K562 (cell line): Measurements from ENCODE around the gene CHD1L. TPM values are rescaled to one million over a fixed set of nuclear protein-coding genes. Genes with fewer than 3 reads are reported as not detected.

Experiments
- ATAC-seq: fragments of 200-7000 bp; cut with Tn5 transposase; 3 replicates; pipeline ENCODE4 v1.9.1; 2020; ENCODE audit warnings: moderate library complexity
- BruUV-seq: library from RNA; stranded (reverse); fragments of 400-500 nt; replicated peaks from 2 replicates; lab custom pipeline; 2021; lab: Mats Ljungman, UMichigan
- CTCF ChIA-PET: fragments of 300-600 bp; formaldehyde crosslinking; extraction: SDS; loops from one replicate; lab custom pipeline; 2021; ENCODE audit warnings: low intra/inter-chr PET ratio; lab: Yijun Ruan, JAX
- POLR2A ChIA-PET: fragments of 300-600, 350-650 bp; sonication (Branson Sonifier 250); formaldehyde crosslinking; extraction: SDS; loops from one replicate; lab custom pipeline; 2021; ENCODE audit warnings: antibody characterized with exemption, inconsistent platforms; lab: Yijun Ruan, JAX
- DNase-seq, 4 experiments: peaks; one replicate each; pipeline versions ENCODE4 v3.0.0 to v3.0.0-alpha.2; 2011 to 2018; ENCODE audit warnings: low spot score in 3 of 4, mixed read lengths in 3 of 4; ENCODE audit errors: extremely low read depth in 1 of 4
- FAIRE-seq: peaks from 2 replicates; lab custom pipeline; 2011; peaks lifted over from hg19 to GRCh38; lab: Jason Lieb, UNC
- H2AFZ ChIP-seq: 2 replicates; pipeline ENCODE4 v1.6.0; 2011; ENCODE audit warnings: low read depth, low read length, control low read depth, inconsistent platforms
- H3K27ac ChIP-seq: fragments of 200-600 bp; 3 replicates; pipeline ENCODE4 v1.8.0; 2011; ENCODE audit warnings: low read depth, mild to moderate bottlenecking, control low read depth, inconsistent platforms, low read length, moderate library complexity, mixed read lengths; ENCODE audit errors: extremely low read depth
- H3K27me3 ChIP-seq, 2 experiments: fragments of 300-600 bp in 1 of 2; 2 replicates in 1 of 2; 3 replicates in 1 of 2; pipeline versions ENCODE4 v1.6.0 to v1.8.0; 2011; ENCODE audit warnings: inconsistent platforms in 2 of 2, low read length in 2 of 2, mild to moderate bottlenecking in 1 of 2, mixed read lengths in 1 of 2, moderate library complexity in 1 of 2; ENCODE audit not compliant: control insufficient read depth in 2 of 2, insufficient read depth in 2 of 2
- H3K36me3 ChIP-seq: fragments of 300-600 bp; 3 replicates; pipeline ENCODE4 v1.8.0; 2011; ENCODE audit warnings: mild to moderate bottlenecking, low read length, inconsistent platforms; ENCODE audit not compliant: control insufficient read depth, insufficient read depth
- H3K4me1 ChIP-seq, 2 experiments: fragments of 200-600 bp in 1 of 2; replicated peaks in 1 of 2; 2 replicates in 1 of 2; 3 replicates in 1 of 2; pipeline versions ENCODE4 v1.5.1 to v1.8.0; 2011; ENCODE audit warnings: inconsistent platforms in 2 of 2, low read length in 2 of 2, mild to moderate bottlenecking in 1 of 2, mixed read lengths in 1 of 2, moderate library complexity in 1 of 2; ENCODE audit not compliant: control insufficient read depth in 2 of 2, insufficient read depth in 2 of 2
- H3K4me2 ChIP-seq: 2 replicates; pipeline ENCODE4 v1.6.1; 2011; ENCODE audit warnings: low read length, control low read depth, inconsistent platforms, mixed read lengths; ENCODE audit not compliant: insufficient read depth
- H3K4me3 ChIP-seq: fragments of 200-600 bp; sonication (generic), shearing (Covaris generic); 2 replicates; pipeline ENCODE4 v1.5.1; 2016; ENCODE audit warnings: control low read depth, inconsistent platforms
- H3K79me2 ChIP-seq: fragments of 200-600 bp; 3 replicates; pipeline ENCODE4 v1.8.0; 2011; ENCODE audit warnings: low read length, inconsistent platforms; ENCODE audit not compliant: control insufficient read depth, insufficient read depth
- H3K9ac ChIP-seq, 2 experiments: 2 replicates each; pipeline versions ENCODE4 v1.6.0 to v1.6.1; 2011; ENCODE audit warnings: low read depth in 2 of 2, low read length in 2 of 2, control low read depth in 1 of 2, inconsistent platforms in 1 of 2, mild to moderate bottlenecking in 1 of 2, mixed read lengths in 1 of 2; ENCODE audit not compliant: insufficient read depth in 1 of 2
- H3K9me1 ChIP-seq: one replicate; pipeline ENCODE4 v1.6.0; 2011; ENCODE audit warnings: inconsistent platforms, mild to moderate bottlenecking, low read length, moderate library complexity; ENCODE audit not compliant: control insufficient read depth, insufficient read depth
- H3K9me3 ChIP-seq: replicated peaks from 2 replicates; pipeline ENCODE4 v1.5.1; 2011; ENCODE audit warnings: low read depth, low read length, inconsistent platforms; ENCODE audit not compliant: control insufficient read depth, insufficient read depth
- H4K20me1 ChIP-seq: replicated peaks from 2 replicates; pipeline ENCODE4 v1.6.1; 2011; ENCODE audit warnings: low read length, inconsistent platforms, mixed read lengths; ENCODE audit not compliant: control insufficient read depth, insufficient read depth
- ATF3 ChIP-seq, 2 experiments: fragments of 450-650 bp in 1 of 2; sonication (generic) in 1 of 2; formaldehyde crosslinking in 1 of 2; IDR thresholded peaks in 1 of 2; conservative IDR thresholded peaks in 1 of 2; 2 replicates each; pipeline versions ENCODE4 v1.6.1 to v1.8.1; 2016 to 2023; ENCODE audit warnings: mild to moderate bottlenecking in 2 of 2, moderate library complexity in 2 of 2, inconsistent platforms in 1 of 2, missing genetic modification reagents in 1 of 2
- CEBPB ChIP-seq: fragments of 450-650 bp; IDR thresholded peaks from 2 replicates; pipeline ENCODE4 v1.6.1; 2016; ENCODE audit warnings: missing genetic modification characterization, missing compliant biosample characterization
- FOXK2 ChIP-seq, 2 experiments: fragments of 450-650 bp; IDR thresholded peaks in 1 of 2; conservative IDR thresholded peaks in 1 of 2; 2 replicates each; pipeline ENCODE4 v1.6.1; 2016; ENCODE audit warnings: low read depth in 2 of 2, mild to moderate bottlenecking in 1 of 2
- TEAD4 ChIP-seq, 2 experiments: sonication (generic) in 1 of 2; formaldehyde crosslinking in 1 of 2; IDR thresholded peaks; 2 replicates each; pipeline versions ENCODE4 v1.6.1 to v1.8.0; 2012 to 2022; ENCODE audit warnings: borderline replicate concordance in 1 of 2, inconsistent platforms in 1 of 2, low read length in 1 of 2, mild to moderate bottlenecking in 1 of 2, missing genetic modification reagents in 1 of 2
- whole genome bisulfite sequencing: fragments of 100-300 bp; shearing (Covaris generic); methylation state at CpG from one replicate; pipeline ENCODE4 v1.1.6; 2016; ENCODE audit warnings: low coverage, mixed read lengths; ENCODE audit not compliant: insufficient coverage; ENCODE audit errors: missing lambda C conversion rate; 5-methylcytosine and 5-hydroxymethylcytosine counted together
- in situ Hi-C: fragments of 300-500 bp; cut with MboI; formaldehyde crosslinking; loops from 4 replicates; pipeline ENCODE4 v1.15.0; 2018; ENCODE audit warnings: inconsistent platforms, mixed read lengths
- intact Hi-C: fragments of 100-400 bp; cut with micrococcal nuclease; formaldehyde crosslinking; loops from 2 replicates; pipeline ENCODE4 v1.14.2; 2022
- polyA plus RNA-seq, 8 experiments: library from polyadenylated mRNA; depleted of rRNA in 4 of 8; stranded (reverse) in 5 of 8; unstranded in 3 of 8; fragments of >200 nt; fragmentation: Nextera tagmentation in 2 of 8; fragmentation: Illumina TruSeq in 1 of 8; extraction: Ambion mirVana in 2 of 8; extraction: Trizol in 1 of 8; gene quantifications; 2 replicates each; pipeline versions ENCODE4 v1.2.1 to v1.2.3, GENCODE V29; 2011 to 2014; ENCODE audit warnings: inconsistent platforms in 1 of 8, missing spikeins in 1 of 8
- total RNA-seq, 7 experiments: library from RNA; depleted of rRNA in 6 of 7; stranded (reverse); fragments of >200 nt in 6 of 7; fragmentation: Illumina TruSeq in 2 of 7; extraction: Trizol in 2 of 7; gene quantifications; 2 replicates each; pipeline versions ENCODE4 v1.2.1 to v1.2.3, GENCODE V29; 2011 to 2021; ENCODE audit warnings: low replicate concordance in 1 of 7
- TF ChIP-seq, protein P1 (sequence below): fragments of 450-650 bp; formaldehyde crosslinking; IDR thresholded peaks from 2 replicates; pipeline ENCODE4 v1.4.0; 2020; ENCODE audit warnings: mild to moderate bottlenecking, moderate library complexity
- TF ChIP-seq, protein P2 (sequence below), 2 experiments: fragments of 450-650 bp; formaldehyde crosslinking in 1 of 2; IDR thresholded peaks; 2 replicates each; pipeline versions ENCODE4 v1.4.0 to v1.6.1; 2014 to 2020; ENCODE audit warnings: mild to moderate bottlenecking in 2 of 2, borderline replicate concordance in 1 of 2, low read depth in 1 of 2

CHD1L gene
- total and polyA plus RNA-seq, 9 of the 15 experiments (the other 6 are each of a cell fraction or from before 2014, with no cell fraction given): 25.0 to 93.3 (median 59.1) TPM

DNA sequence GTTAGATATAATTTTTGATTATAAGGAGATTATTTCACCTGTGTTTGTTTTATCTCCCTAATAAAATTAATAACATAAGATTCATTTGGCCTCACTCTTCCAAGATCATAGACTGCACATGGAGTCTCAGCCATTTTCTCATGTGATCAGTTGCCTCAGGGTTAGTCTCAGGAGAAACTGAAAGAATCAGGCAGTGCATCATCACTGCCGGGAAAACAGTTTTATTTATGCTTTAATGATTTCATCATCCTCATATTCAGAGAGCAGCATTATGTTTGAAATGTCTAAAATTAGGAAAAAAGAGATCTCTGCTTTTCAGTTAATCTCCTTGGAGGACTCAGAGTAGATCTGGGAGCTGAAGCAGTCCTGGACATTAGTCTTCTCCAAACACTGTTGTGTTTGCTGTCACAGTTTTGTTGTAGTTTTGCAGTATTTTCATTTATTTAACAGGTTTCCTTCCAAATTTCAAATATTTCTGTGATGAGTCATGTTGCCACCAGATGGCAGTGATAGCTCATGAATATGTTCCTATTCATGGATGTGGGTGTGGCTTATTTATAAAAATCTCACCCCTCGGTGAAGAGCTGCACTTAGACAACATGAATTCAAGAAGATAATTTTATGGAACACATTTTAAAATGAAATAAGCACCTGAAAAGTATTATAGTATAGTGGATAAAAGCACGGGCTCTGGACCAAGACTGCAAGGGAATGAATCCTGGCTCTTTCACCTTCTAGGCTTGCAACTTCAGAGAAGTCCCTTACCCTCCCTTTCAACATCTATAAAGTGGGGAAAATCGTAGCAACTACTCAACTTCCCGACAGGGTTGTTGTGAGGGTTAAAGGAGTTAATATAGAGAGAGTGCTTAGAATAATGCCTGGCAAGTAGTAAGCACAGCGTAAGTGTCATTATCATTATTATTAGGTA lies 31.2 kb downstream of the CHD1L start:
- intact Hi-C loops: loop anchor here (2.0 to 5.0 kb wide), 4 partner anchors 119 to 617 kb away; no protein-coding TSS in a partner anchor
- peaks cover 94% of the 10 kb centered on the region for H3K36me3 ChIP-seq
- TF ChIP-seq, protein P1, sequence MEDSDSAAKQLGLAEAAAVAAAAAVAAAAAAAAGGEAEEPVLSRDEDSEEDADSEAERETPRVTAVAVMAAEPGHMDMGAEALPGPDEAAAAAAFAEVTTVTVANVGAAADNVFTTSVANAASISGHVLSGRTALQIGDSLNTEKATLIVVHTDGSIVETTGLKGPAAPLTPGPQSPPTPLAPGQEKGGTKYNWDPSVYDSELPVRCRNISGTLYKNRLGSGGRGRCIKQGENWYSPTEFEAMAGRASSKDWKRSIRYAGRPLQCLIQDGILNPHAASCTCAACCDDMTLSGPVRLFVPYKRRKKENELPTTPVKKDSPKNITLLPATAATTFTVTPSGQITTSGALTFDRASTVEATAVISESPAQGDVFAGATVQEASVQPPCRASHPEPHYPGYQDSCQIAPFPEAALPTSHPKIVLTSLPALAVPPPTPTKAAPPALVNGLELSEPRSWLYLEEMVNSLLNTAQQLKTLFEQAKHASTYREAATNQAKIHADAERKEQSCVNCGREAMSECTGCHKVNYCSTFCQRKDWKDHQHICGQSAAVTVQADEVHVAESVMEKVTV (CRISPR knock-in tag): peak; percentile 78
- TF ChIP-seq CEBPB (tag): peak; percentile 61; the same call in 1 of the 2 replicates
- TF ChIP-seq FOXK2 (conservative IDR thresholded peaks at IDR 0.05 in 1 of 2, IDR thresholded peaks at IDR 0.05 in 1 of 2; ENCODE audit: low read depth in 2 of 2): peak; percentile 56 to 64; a peak in 3 of 4 replicates
- TF ChIP-seq ATF3 (IDR thresholded peaks at IDR 0.05): peak; percentile 88
- no peak for TF ChIP-seq ATF3 (CRISPR knock-in tag; conservative IDR thresholded peaks at IDR 0.05)
- TF ChIP-seq, protein P2, sequence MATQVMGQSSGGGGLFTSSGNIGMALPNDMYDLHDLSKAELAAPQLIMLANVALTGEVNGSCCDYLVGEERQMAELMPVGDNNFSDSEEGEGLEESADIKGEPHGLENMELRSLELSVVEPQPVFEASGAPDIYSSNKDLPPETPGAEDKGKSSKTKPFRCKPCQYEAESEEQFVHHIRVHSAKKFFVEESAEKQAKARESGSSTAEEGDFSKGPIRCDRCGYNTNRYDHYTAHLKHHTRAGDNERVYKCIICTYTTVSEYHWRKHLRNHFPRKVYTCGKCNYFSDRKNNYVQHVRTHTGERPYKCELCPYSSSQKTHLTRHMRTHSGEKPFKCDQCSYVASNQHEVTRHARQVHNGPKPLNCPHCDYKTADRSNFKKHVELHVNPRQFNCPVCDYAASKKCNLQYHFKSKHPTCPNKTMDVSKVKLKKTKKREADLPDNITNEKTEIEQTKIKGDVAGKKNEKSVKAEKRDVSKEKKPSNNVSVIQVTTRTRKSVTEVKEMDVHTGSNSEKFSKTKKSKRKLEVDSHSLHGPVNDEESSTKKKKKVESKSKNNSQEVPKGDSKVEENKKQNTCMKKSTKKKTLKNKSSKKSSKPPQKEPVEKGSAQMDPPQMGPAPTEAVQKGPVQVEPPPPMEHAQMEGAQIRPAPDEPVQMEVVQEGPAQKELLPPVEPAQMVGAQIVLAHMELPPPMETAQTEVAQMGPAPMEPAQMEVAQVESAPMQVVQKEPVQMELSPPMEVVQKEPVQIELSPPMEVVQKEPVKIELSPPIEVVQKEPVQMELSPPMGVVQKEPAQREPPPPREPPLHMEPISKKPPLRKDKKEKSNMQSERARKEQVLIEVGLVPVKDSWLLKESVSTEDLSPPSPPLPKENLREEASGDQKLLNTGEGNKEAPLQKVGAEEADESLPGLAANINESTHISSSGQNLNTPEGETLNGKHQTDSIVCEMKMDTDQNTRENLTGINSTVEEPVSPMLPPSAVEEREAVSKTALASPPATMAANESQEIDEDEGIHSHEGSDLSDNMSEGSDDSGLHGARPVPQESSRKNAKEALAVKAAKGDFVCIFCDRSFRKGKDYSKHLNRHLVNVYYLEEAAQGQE (IDR thresholded peaks at IDR 0.05; ENCODE audit: borderline replicate concordance): peak; percentile 83; the same call in 1 of the 2 replicates
- TF ChIP-seq, protein P2 (CRISPR knock-in tag; IDR thresholded peaks at IDR 0.05; ENCODE audit: low read depth): no peak
- peak; percentile 37; the same call in 1 of the 2 replicates for TF ChIP-seq TEAD4 (IDR thresholded peaks at IDR 0.05; ENCODE audit: low read length)
- TF ChIP-seq TEAD4 (CRISPR knock-in tag; IDR thresholded peaks at IDR 0.05; ENCODE audit: borderline replicate concordance): no peak

More for the DNA sequence above, 31.2 kb downstream of the CHD1L start:
- in situ Hi-C loops: loop anchor here (5.0 to 10.0 kb wide), 2 partner anchors 114 to 621 kb away; no protein-coding TSS in a partner anchor
- no TSS peak for BruUV-seq
- Histone ChIP-seq H3K4me2 (no peak overlapping the region), H3K9me1 (no peaks in the 10 kb centered on the region), H2AFZ (no peak overlapping the region), H3K9me3 (no peaks in the 10 kb centered on the region), H3K4me1 (peaks cover 0 to 2% of the 10 kb centered on the region in 2 experiments; a peak in 2 of 5 replicates), H3K79me2 (no peaks in the 10 kb centered on the region), H3K27me3 (no peaks in the 10 kb centered on the region), H3K27ac (no peak overlapping the region), H3K9ac (no peak overlapping the region), H4K20me1 (no peaks in the 10 kb centered on the region), H3K4me3 (no peak overlapping the region)
- CTCF ChIA-PET: interaction anchor here (0.7 to 2.5 kb wide), 11 partner anchors 114 to 619 kb away, joined by 3 to 15 read pairs (median 4); no protein-coding TSS in a partner anchor
- ATAC-seq: peak; percentile 86
- DNase-seq: peak; percentile 70 to 72 (median 72)
- FAIRE-seq: peak; percentile 52
- 40% methylated on average over 6 of the region's 6 CpGs for WGBS
- POLR2A ChIA-PET: interaction anchor here (0.5 to 1.5 kb wide), 4 partner anchors 8 to 578 kb away, joined by 3 to 4 read pairs (median 3); no protein-coding TSS in a partner anchor
